B cell (primary cell): ENCODE data around the gene CAMK1. TPM values are rescaled to one million over a fixed set of nuclear protein-coding genes. Genes with fewer than 3 reads are reported as not detected.

Source experiments
- ATAC-seq: fragments of 200-7000 bp; cut with Tn5 transposase; one replicate; pipeline ENCODE4 v1.10.0; 2021; ENCODE audit warnings: low read depth, mild to moderate bottlenecking, moderate number of reproducible peaks, moderate library complexity
- CTCF ChIA-PET: fragments of 350-600 bp; sonication (Branson Sonifier 250); formaldehyde crosslinking; loops from one replicate; lab custom pipeline; 2021; ENCODE audit warnings: antibody characterized with exemption, inconsistent platforms; lab: Charles Lee
- POLR2A ChIA-PET: fragments of 350-600 bp; sonication (Branson Sonifier 250); formaldehyde crosslinking; loops from one replicate; lab custom pipeline; 2021; ENCODE audit warnings: antibody characterized with exemption; lab: Charles Lee
- DNase-seq: peaks from one replicate; pipeline ENCODE4 v3.0.0; 2013
- H2AFZ ChIP-seq: 2 replicates; pipeline ENCODE4 v1.6.1; 2012; ENCODE audit warnings: mild to moderate bottlenecking, low read depth, low read length; ENCODE audit not compliant: insufficient read depth, poor library complexity, severe bottlenecking
- H3K27ac ChIP-seq, 2 donors: 1 replicate in 1 of 2; 2 replicates in 1 of 2; pipeline ENCODE4 v1.5.1; 2012 to 2013; ENCODE audit warnings: low read length in 2 of 2, mild to moderate bottlenecking in 2 of 2, moderate library complexity in 1 of 2
- H3K27me3 ChIP-seq, 4 experiments: fragments of 200-600 bp in 1 of 4; sonication (generic) in 1 of 4; replicated peaks in 1 of 4; 1 replicate in 2 of 4; 2 replicates in 2 of 4; pipeline versions ENCODE4 v1.6.1 to v1.7.0; 2013 to 2016; ENCODE audit warnings: low read length in 3 of 4, mild to moderate bottlenecking in 2 of 4, mixed read lengths in 1 of 4, moderate library complexity in 1 of 4; ENCODE audit not compliant: insufficient read depth in 4 of 4, control insufficient read depth in 3 of 4; ENCODE audit errors: control extremely low read depth in 1 of 4
- H3K36me3 ChIP-seq, 2 experiments: replicated peaks in 1 of 2; 1 replicate in 1 of 2; 2 replicates in 1 of 2; pipeline versions ENCODE4 v1.6.1 to v1.7.1; 2013; ENCODE audit warnings: low read length in 1 of 2; ENCODE audit not compliant: insufficient read depth in 2 of 2, control insufficient read depth in 1 of 2; ENCODE audit errors: control extremely low read depth in 1 of 2, extremely low read depth in 1 of 2
- H3K4me1 ChIP-seq, 2 donors: fragments of 200-600 bp in 1 of 2; sonication (generic) in 1 of 2; 1 replicate in 1 of 2; 2 replicates in 1 of 2; pipeline versions ENCODE4 v1.5.1 to v1.6.1; 2013 to 2017; ENCODE audit warnings: low read length in 2 of 2; ENCODE audit not compliant: control insufficient read depth in 2 of 2, insufficient read depth in 2 of 2
- H3K4me2 ChIP-seq: replicated peaks from 2 replicates; pipeline ENCODE3; 2012; ENCODE audit warnings: mild to moderate bottlenecking, low read depth, low read length; ENCODE audit not compliant: poor library complexity, severe bottlenecking
- H3K4me3 ChIP-seq, 5 experiments: fragments of 200-600 bp in 1 of 5; sonication (generic) in 1 of 5; 1 replicate in 3 of 5; 2 replicates in 2 of 5; pipeline versions ENCODE4 v1.5.1 to v1.7.0; 2011 to 2016; ENCODE audit warnings: low read length in 4 of 5, mild to moderate bottlenecking in 4 of 5, low read depth in 2 of 5, control low read depth in 1 of 5, moderate library complexity in 1 of 5; ENCODE audit not compliant: insufficient read depth in 1 of 5; ENCODE audit errors: control extremely low read depth in 1 of 5, extremely low read depth in 1 of 5
- H3K79me2 ChIP-seq: fragments of 200-600 bp; sonication (generic); one replicate; pipeline ENCODE4 v1.6.0; 2016; ENCODE audit warnings: low read length; ENCODE audit not compliant: control insufficient read depth, insufficient read depth
- H3K9ac ChIP-seq: fragments of 200-600 bp; sonication (generic); 2 replicates; pipeline ENCODE4 v1.6.1; 2017; ENCODE audit warnings: mild to moderate bottlenecking, low read length, moderate library complexity
- H3K9me3 ChIP-seq, 3 donors: one replicate each; pipeline versions ENCODE4 v1.6.1 to v1.7.1; 2013; ENCODE audit warnings: low read length in 2 of 3; ENCODE audit not compliant: control insufficient read depth in 2 of 3, insufficient read depth in 1 of 3; ENCODE audit errors: control extremely low read depth in 1 of 3
- H4K20me1 ChIP-seq: 2 replicates; pipeline ENCODE4 v1.6.0; 2012; ENCODE audit warnings: mild to moderate bottlenecking, low read length; ENCODE audit not compliant: insufficient read depth, control insufficient read depth, poor library complexity, severe bottlenecking
- H3K27ac Mint-ChIP-seq: one replicate; pipeline ENCODE4 v1.8.0; 2021; ENCODE audit warnings: mixed read lengths
- H3K27me3 Mint-ChIP-seq: one replicate; pipeline ENCODE4 v1.8.0; 2021; ENCODE audit warnings: mixed read lengths
- H3K4me1 Mint-ChIP-seq: one replicate; pipeline ENCODE4 v1.8.0; 2021; ENCODE audit warnings: mixed read lengths
- H3K4me3 Mint-ChIP-seq: one replicate; pipeline ENCODE4 v1.8.0; 2021; ENCODE audit warnings: mixed read lengths
- H3K9me3 Mint-ChIP-seq: one replicate; pipeline ENCODE4 v1.8.0; 2022; ENCODE audit warnings: mixed read lengths; ENCODE audit not compliant: insufficient read depth
- EZH2 ChIP-seq: IDR thresholded peaks from 2 replicates; pipeline ENCODE4 v1.6.1; 2012; ENCODE audit warnings: borderline replicate concordance, low read depth, mild to moderate bottlenecking, moderate library complexity, low read length; ENCODE audit not compliant: insufficient read depth, poor library complexity, severe bottlenecking
- WGBS: methylation state at CpG from one replicate; pipeline ENCODE4 v1.1.5; 2013; ENCODE audit warnings: missing lambda C conversion rate; ENCODE audit not compliant: insufficient coverage; 5-methylcytosine and 5-hydroxymethylcytosine counted together
- intact Hi-C: fragments of 100-400 bp; cut with micrococcal nuclease; formaldehyde crosslinking; loops from one replicate; pipeline ENCODE4 v1.10.0; 2022
- polyA plus RNA-seq: library from polyadenylated mRNA; depleted of rRNA; stranded (reverse); fragments of >200 nt; gene quantifications from 2 replicates; pipeline ENCODE4 v1.2.3, GENCODE V29; 2012
- total RNA-seq, 2 donors: library from RNA; stranded (reverse); fragments of 120-200 nt in 1 of 2; gene quantifications; 1 replicate in 1 of 2; 2 replicates in 1 of 2; pipeline versions ENCODE4 v1.2.3 to v1.2.4, GENCODE V29; 2013 to 2022
- TF ChIP-seq, protein P1 (sequence below): fragments of 200-600 bp; IDR thresholded peaks from one replicate; pipeline ENCODE4 v1.8.0; 2022; ENCODE audit warnings: antibody characterized with exemption, mild to moderate bottlenecking

CAMK1 gene
- total and polyA plus RNA-seq, 2 donors (not counting 1 experiment from before 2014, with no cell fraction given): 0.57 to 0.82 TPM

DNA sequence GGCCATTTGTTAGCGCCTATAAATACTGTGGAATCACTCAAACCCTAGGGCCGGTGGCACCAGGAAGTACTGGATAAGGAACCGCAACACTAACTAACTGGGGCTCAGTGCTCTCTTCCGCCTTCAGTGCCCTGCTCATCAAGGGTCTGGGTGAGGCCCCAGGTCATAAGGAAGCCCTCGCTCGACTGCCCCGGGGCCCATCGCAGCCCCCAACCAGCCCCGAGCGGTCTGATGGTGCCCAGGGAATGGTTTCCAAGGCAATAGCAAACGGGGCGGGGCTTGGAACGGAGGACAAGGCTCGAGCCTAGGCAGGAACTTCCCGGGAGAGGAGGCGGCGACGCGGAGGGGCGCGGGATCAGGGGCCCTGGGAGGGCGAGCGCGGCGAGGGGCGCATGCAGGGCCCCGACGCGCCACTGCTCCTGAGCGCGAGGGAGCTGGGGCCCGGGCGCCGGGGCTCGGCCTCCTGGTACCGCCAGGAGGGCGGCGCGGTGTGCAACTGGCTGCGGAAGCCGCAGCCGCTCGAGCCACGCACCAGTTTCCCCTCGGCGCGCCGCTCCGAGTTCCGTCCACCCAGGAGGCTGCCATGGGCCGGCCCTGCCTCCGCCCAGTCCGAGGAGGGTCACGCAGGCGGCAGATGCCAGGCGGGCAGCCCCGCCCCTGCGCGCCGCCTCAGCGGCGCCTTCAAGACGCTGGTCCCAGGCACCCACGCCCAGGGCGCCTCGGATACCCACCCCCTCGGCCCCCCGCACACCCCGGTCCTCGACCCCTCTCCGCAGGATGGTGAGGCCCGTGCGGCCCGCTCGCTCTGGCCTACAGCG is 40.1 kb upstream of the CAMK1 start, which contains the start of gene TTLL3:
TSS of gene TTLL3 (plus strand) at position 648 of the 818 bp plus-strand sequence. CDS start 400 bp downstream, outside the sequence.
- peaks cover 0 to 23% of the 10 kb centered on the region in 2 experiments for H3K36me3 ChIP-seq
- H3K27me3 Mint-ChIP-seq: no peaks in the 10 kb centered on the region
- peak; percentile 73 for DNase-seq
- peaks cover 24 to 30% of the 10 kb centered on the region in 2 donors for H3K4me1 ChIP-seq
- intact Hi-C loops: loop anchor here (1.0 kb wide), 3 partner anchors 15 to 41 kb away; partner anchors contain the start of genes CAMK1 and RPUSD3
- POLR2A ChIA-PET: interaction anchor here (0.5 to 2.4 kb wide), 6 partner anchors 14 to 413 kb away, joined by 3 to 12 read pairs (median 4); partner anchors contain the start of genes ARPC4, SETD5 and TADA3
- peak; percentile 68 for ATAC-seq
- no peaks in the 10 kb centered on the region for H3K9me3 ChIP-seq
- peak within 1 kb of the TSS; percentile 94 for H3K9ac ChIP-seq
- peak within 1 kb of the TSS; percentile 89 for H2AFZ ChIP-seq
- CTCF ChIA-PET: interaction anchor here (1.2 to 1.8 kb wide), 2 partner anchors 17 to 60 kb away, joined by 3 to 6 read pairs; partner anchors contain the start of genes ARPC4, OGG1 and TADA3
- peak within 1 kb of the TSS; percentile 96 for H3K4me2 ChIP-seq
- under 1% methylated on average over 69 of the region's 76 CpGs for WGBS
- H3K4me1 Mint-ChIP-seq: peaks cover 38% of the 10 kb centered on the region
- peaks cover 5% of the 10 kb centered on the region for H4K20me1 ChIP-seq
- peak within 1 kb of the TSS; percentile 32 to 79 (median 69) for H3K4me3 ChIP-seq
- H3K27ac ChIP-seq: peak within 1 kb of the TSS; percentile 84 to 90
- TF ChIP-seq, protein P1, sequence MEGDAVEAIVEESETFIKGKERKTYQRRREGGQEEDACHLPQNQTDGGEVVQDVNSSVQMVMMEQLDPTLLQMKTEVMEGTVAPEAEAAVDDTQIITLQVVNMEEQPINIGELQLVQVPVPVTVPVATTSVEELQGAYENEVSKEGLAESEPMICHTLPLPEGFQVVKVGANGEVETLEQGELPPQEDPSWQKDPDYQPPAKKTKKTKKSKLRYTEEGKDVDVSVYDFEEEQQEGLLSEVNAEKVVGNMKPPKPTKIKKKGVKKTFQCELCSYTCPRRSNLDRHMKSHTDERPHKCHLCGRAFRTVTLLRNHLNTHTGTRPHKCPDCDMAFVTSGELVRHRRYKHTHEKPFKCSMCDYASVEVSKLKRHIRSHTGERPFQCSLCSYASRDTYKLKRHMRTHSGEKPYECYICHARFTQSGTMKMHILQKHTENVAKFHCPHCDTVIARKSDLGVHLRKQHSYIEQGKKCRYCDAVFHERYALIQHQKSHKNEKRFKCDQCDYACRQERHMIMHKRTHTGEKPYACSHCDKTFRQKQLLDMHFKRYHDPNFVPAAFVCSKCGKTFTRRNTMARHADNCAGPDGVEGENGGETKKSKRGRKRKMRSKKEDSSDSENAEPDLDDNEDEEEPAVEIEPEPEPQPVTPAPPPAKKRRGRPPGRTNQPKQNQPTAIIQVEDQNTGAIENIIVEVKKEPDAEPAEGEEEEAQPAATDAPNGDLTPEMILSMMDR: no peak
- TF ChIP-seq EZH2: no peak
- no peaks in the 10 kb centered on the region for H3K27me3 ChIP-seq
- H3K79me2 ChIP-seq: peaks cover 12% of the 10 kb centered on the region
- H3K9me3 Mint-ChIP-seq: no peaks in the 10 kb centered on the region
- H3K27ac Mint-ChIP-seq: peak within 1 kb of the TSS; percentile 99
- H3K4me3 Mint-ChIP-seq: peak within 1 kb of the TSS; percentile 96
